Peyer's patch (tissue), 4 donors: Measurements from ENCODE around the gene PASD1.

Experiments used
- CTCF ChIP-seq, 6 experiments: fragments of 450-650 bp in 4 of 6; fragments of 200-600 bp in 2 of 6; sonication (generic) in 1 of 6; IDR thresholded peaks; one replicate each; pipeline ENCODE4 v1.5.1; 2017 to 2019; ENCODE audit warnings: antibody characterized with exemption in 6 of 6, mild to moderate bottlenecking in 3 of 6, moderate library complexity in 1 of 6
- POLR2A ChIP-seq, 2 donors: fragments of 450-650 bp; IDR thresholded peaks; one replicate each; pipeline ENCODE4 v1.5.1; 2017; ENCODE audit warnings: antibody characterized with exemption in 2 of 2, mild to moderate bottlenecking in 2 of 2, moderate library complexity in 2 of 2

- TF ChIP-seq CTCF (IDR thresholded peaks at IDR 0.05) (no peak), POLR2A (IDR thresholded peaks at IDR 0.05) (no peak)
Observed at GRCh38 chrX:151624677-151625076, 61.2 kb downstream of the PASD1 start.
